ENCODE data around the gene PSG11.
"Not testable (repeated sequence)": the region's sequence is repeated elsewhere in the genome, so short reads cannot be mapped to it uniquely, and the experiment has no call there.

DNA sequence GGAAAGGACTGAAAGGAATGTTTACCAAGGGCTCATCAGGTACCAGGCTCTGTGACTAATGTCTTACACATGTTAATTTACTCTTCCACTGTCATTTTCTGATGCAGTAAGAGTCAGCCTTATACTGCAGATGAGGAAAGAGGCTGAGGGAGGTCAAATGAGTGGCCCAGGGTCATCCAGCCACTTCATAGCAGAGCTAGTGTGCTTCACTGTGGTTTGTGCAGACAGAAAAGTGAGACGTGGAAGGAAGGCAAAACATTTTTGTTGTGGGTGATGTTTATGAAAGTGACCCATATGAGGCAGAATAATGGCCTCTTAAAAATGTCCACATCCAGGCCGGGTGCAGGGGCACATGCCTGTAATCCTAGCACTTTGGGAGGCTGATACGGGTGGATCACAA is 34.0 kb upstream of the PSG11 start:
- TF ChIP-seq CTCF (conservative IDR thresholded peaks at IDR 0.05 in 1 of 2, IDR thresholded peaks at IDR 0.05 in 1 of 2; ENCODE audit: extremely low read depth in 1 of 2, insufficient read depth in 1 of 2, low read depth in 1 of 2, low read length in 2 of 2); EZH2 (IDR thresholded peaks at IDR 0.05; ENCODE audit: borderline replicate concordance, low read length): not testable (repeated sequence)

Measured in mammary epithelial cell (primary cell).